Ovary (tissue), 9 donors: ENCODE data around the gene MKNK1. TPM values are rescaled to one million over a fixed set of nuclear protein-coding genes. Genes with fewer than 3 reads are reported as not detected.
A peak's percentile ranks its signal among the peaks of the same experiment; 100 is the strongest.

Experiments used
- DNase-seq, 5 donors: peaks; one replicate each; pipeline ENCODE4 v3.0.0-alpha.2; 2019 to 2020
- H3K27ac ChIP-seq, 2 donors: fragments of 200-600 bp; one replicate each; pipeline versions ENCODE4 v1.5.1 to v1.8.0; 2019 to 2022
- H3K27me3 ChIP-seq: fragments of 200-600 bp; one replicate; pipeline ENCODE4 v1.8.0; 2022
- H3K36me3 ChIP-seq: fragments of 200-600 bp; sonication (generic); one replicate; pipeline ENCODE4 v1.5.1; 2019
- H3K4me1 ChIP-seq: one replicate; pipeline ENCODE4 v1.8.1; 2013; ENCODE audit warnings: mild to moderate bottlenecking, moderate library complexity; ENCODE audit not compliant: insufficient read depth
- H3K4me3 ChIP-seq: fragments of 200-600 bp; sonication (generic); one replicate; pipeline ENCODE4 v1.5.1; 2017
- H3K9me3 ChIP-seq, 2 donors: fragments of 200-600 bp in 1 of 2; sonication (generic) in 1 of 2; one replicate each; pipeline versions ENCODE4 v1.5.1 to v1.8.1; 2013 to 2019; ENCODE audit warnings: mild to moderate bottlenecking in 1 of 2, moderate library complexity in 1 of 2
- CTCF ChIP-seq, 3 donors: fragments of 450-650 bp in 2 of 3; fragments of 200-600 bp in 1 of 3; IDR thresholded peaks; one replicate each; pipeline versions ENCODE4 v1.5.1 to v1.8.0; 2016 to 2022; ENCODE audit warnings: antibody characterized with exemption in 3 of 3, mild to moderate bottlenecking in 1 of 3
- EP300 ChIP-seq: sonication (generic); formaldehyde crosslinking; IDR thresholded peaks from one replicate; pipeline ENCODE4 v1.6.1; 2017; ENCODE audit warnings: antibody characterized with exemption
- POLR2A ChIP-seq: fragments of 450-650 bp; IDR thresholded peaks from one replicate; pipeline ENCODE4 v1.6.1; 2017; ENCODE audit warnings: antibody characterized with exemption, mild to moderate bottlenecking, moderate library complexity
- WGBS, 3 donors: extraction: QIAGEN DNeasy Blood & Tissue Kit in 1 of 3; methylation state at CpG; one replicate each; pipeline versions ENCODE4 v1.1.5 to v1.1.7; 2013 to 2017; 5-methylcytosine and 5-hydroxymethylcytosine counted together
- intact Hi-C, 4 donors: fragments of 100-400 bp; cut with DNase I; formaldehyde crosslinking; loops; one replicate each; pipeline versions ENCODE4 v1.11.0 to v1.15.1; 2022 to 2023
- polyA plus RNA-seq, 2 donors: library from polyadenylated mRNA; stranded (reverse); fragments of 200-250 nt in 1 of 2; fragments of 350-450 nt in 1 of 2; fragmentation: Illumina TruSeq in 1 of 2; extraction: RNeasy Lipid Tissue Mini Kit (QIAGEN cat#74804) in 1 of 2; gene quantifications; one replicate each; pipeline ENCODE4 v1.2.3, GENCODE V29; 2013 to 2014
- total RNA-seq, 7 donors: library from RNA; depleted of rRNA in 2 of 7; stranded (reverse); fragments of >200 nt in 2 of 7; fragmentation: NEBNext Ultra II Directional in 3 of 7; extraction: Animal tissue kit (Norgen Biotek cat#: 25700) in 3 of 7; gene quantifications; one replicate each; pipeline versions ENCODE4 v1.1.0 to v1.2.4, GENCODE V29; 2016 to 2023
- donor health status: DM: no; HTN: no; CAD: no; lungs with moderate emphysema.
- donor health status: DM: no; HTN: no; CAD: no.
- donor health status: Bipolar disorder and iron deficiency.
- donor health status: DM: yes; HTN: yes; CAD: no.
- donor health status: DM: no; HTN: no; CAD: no.
- donor health status: DM: yes; HTN: yes; CAD: no.

MKNK1 gene
- total and polyA plus RNA-seq, 9 donors: 21.0 to 39.3 (median 24.9) TPM

DNA sequence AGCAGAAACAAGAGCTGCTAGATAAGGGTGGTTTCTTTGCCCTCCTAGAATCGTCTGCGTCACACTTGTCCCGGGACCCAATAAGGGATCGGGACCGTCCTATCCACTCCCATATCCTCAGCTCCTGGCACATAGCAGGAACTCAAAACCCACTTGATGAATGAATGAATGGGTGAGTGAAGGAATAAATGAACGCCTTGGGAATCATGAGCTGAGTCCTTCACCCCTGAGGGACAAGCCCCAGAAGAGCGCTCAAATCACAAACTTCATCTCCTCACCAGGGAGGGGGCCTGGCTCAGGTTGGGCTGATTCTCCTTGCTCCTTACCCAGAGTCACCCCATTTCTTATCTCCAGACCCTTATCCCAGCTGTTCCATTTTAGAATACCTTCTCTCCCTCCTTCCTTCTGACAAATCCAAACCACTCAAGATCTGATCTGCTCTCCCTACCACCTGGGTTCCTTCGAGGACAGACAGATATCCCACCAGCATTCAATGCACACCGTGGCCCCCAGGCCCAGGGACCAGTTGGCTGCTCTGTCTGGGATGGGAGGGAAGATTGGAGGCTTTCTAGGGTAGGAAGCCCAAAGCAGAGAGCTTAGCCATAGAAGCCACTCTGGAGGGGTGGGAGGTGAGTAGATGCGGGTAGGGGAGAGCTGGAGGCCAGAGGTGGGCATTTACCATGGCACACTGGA is 13.2 kb upstream of the MKNK1 start:
- no peak for TF ChIP-seq EP300
- TF ChIP-seq POLR2A: no peak
- no peak for TF ChIP-seq CTCF (IDR thresholded peaks at IDR 0.05)
- no peak for DNase-seq
- Histone ChIP-seq H3K27me3 (no peaks in the 10 kb centered on the region), H3K27ac (peak overlapping the region; percentile 65 to 95), H3K9me3 (no peaks in the 10 kb centered on the region), H3K4me3 (peak overlapping the region; percentile 79), H3K36me3 (no peaks in the 10 kb centered on the region), H3K4me1 (peaks cover 7% of the 10 kb centered on the region)
- intact Hi-C loops: loop anchor here in 3 of 4 donors (5.0 kb wide), 2 partner anchors 50 to 105 kb away; partner anchors contain the start of gene ATPAF1 (in 2 of the 3)
- WGBS, 3 donors: 29 to 33% (median 30%) methylated on average over 10 of the region's 10 CpGs

- intact Hi-C loops: loop anchor here in 3 of 4 donors (5.0 kb wide), 2 partner anchors 51 to 106 kb away; partner anchors contain the start of gene ATPAF1 (in 2 of the 3)
- Histone ChIP-seq H3K4me3 (peak within 1 kb of the TSS; percentile 79), H3K27me3 (no peaks in the 10 kb centered on the region), H3K36me3 (no peaks in the 10 kb centered on the region), H3K4me1 (peaks cover 7% of the 10 kb centered on the region), H3K27ac (peak within 1 kb of the TSS; percentile 65 to 95), H3K9me3 (no peaks in the 10 kb centered on the region)
- peak; percentile 84 to 88 (median 85) for DNase-seq
- TF ChIP-seq EP300 (no peak), POLR2A (peak; percentile 70)
- 0 to 1% (median 0%) methylated on average over 48 to 62 of the region's 62 CpGs for WGBS, 3 donors
Measured at GRCh38 chr1:46616277-46617107, 12.4 kb upstream of the MKNK1 start, which contains the start of gene MOB3C. Gene MOB3C, minus strand, starts transcription at chr1:46616811. Its CDS starts 3,490 bp downstream, at chr1:46613321.

DNA sequence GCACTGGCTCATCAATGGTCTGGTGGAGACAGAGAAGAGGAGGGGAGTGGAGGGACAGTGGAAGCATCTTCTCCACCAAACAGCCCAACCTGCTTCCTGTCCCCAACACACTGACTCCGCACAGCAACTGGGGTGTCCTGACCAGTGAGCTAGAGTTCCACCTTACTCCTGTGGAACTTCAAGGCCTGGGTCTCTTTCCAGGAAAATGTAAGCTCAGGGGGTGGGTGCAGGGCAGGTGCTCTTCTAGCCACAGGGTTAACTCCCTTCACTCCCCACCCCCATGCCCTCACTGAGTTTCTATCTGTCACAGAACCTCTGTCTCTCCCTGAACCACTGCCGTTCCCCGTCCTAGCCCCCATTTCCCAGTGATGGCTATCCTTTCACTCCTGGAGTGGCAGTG is 11.7 kb upstream of the MKNK1 start:
- H3K36me3 ChIP-seq: no peaks in the 10 kb centered on the region
- WGBS, 3 donors: 43 to 52% (median 49%) methylated on average over 3 of the region's 3 CpGs
- peak overlapping the region; percentile 65 to 95 for H3K27ac ChIP-seq
- no peak for TF ChIP-seq POLR2A
- no peak for TF ChIP-seq EP300
- no peak for TF ChIP-seq CTCF (IDR thresholded peaks at IDR 0.05)
- no peak for DNase-seq
- H3K27me3 ChIP-seq: no peaks in the 10 kb centered on the region
- no peaks in the 10 kb centered on the region for H3K9me3 ChIP-seq
- H3K4me3 ChIP-seq: peak overlapping the region; percentile 79
- intact Hi-C loops: loop anchor here in 3 of 4 donors (5.0 kb wide), 2 partner anchors 52 to 107 kb away; partner anchors contain the start of gene ATPAF1 (in 2 of the 3)
- H3K4me1 ChIP-seq: peaks cover 7% of the 10 kb centered on the region

DNA sequence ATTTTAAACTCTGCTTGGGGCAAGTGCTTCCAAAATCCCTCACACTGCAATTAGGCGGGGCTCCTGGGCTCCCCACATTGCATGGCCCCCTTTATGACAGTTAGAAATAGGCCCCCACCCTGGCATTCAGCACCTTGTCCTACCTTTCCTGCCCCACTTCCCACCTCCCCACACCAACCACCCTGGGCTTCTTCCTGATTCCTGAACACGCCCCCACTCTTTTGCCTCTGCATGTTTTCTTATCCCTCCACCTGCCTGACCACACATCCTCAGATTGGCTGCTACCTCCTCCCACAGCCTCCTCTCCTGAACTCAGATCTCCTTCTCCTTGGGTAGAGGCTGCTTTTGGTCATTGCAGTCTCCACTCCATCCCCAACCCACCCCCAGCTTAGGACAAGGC is 11.0 kb upstream of the MKNK1 start:
- no peak overlapping the region for H3K4me3 ChIP-seq
- TF ChIP-seq EP300 (no peak), POLR2A (no peak), CTCF (IDR thresholded peaks at IDR 0.05) (no peak)
- no peaks in the 10 kb centered on the region for H3K36me3 ChIP-seq
- peaks cover 7% of the 10 kb centered on the region for H3K4me1 ChIP-seq
- WGBS, 3 donors: 93 to 97% (median 95%) methylated on average over 2 of the region's 2 CpGs
- intact Hi-C loops: loop anchor here in 3 of 4 donors (5.0 kb wide), 2 partner anchors 52 to 107 kb away; partner anchors contain the start of gene ATPAF1 (in 2 of the 3)
- no peaks in the 10 kb centered on the region for H3K27me3 ChIP-seq
- peak overlapping the region in 1 of 2 donors; percentile 95 for H3K27ac ChIP-seq
- H3K9me3 ChIP-seq: no peaks in the 10 kb centered on the region
- DNase-seq: no peak
